HG03520 (cell line): ENCODE data around the gene UBE3C.
"Not testable (repeated sequence)": the region's sequence is repeated elsewhere in the genome, so short reads cannot be mapped to it uniquely, and the experiment has no call there.

Experiments used
- ATAC-seq: cut with Tn5 transposase; IDR thresholded peaks from one replicate; pipeline ENCODE4 v1.9.1; 2021; ENCODE audit warnings: mild to moderate bottlenecking, moderate library complexity; ENCODE audit not compliant: unreplicated experiment

UBE3C gene

DNA sequence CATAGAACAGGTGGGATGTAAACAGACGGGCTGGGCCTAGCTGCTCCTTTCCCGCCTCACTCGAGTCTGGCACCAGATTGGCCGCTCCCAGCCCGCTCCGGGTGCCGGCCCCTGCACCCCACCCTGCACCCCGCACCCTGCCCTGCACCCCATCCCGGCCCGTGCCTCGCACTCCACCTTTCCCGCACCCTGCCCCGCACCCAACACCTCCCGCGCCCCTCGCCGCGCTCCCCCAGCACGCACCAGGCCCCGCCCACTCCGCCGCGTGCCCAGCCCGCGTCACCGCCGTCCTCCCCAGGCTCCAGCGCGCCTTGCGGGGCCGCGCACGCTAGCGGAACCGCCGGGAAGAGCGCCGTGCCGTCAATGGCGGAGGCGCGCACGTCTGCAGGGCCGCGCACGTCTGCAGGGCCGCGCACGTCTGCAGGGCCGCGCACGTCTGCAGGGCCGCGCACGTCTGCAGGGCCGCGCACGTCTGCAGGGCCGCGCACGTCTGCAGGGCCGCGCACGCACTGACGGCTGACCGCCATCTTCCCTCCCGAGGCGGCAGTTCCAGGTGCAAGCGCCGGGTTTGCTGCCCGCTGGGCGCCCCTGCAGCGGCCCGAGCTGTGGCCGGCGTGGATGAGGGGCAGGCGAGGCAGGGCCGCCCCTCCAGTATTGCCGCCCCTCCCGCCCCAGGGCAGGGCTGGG, at the start of gene UBE3C:
TSS of gene UBE3C (plus strand) at position 503 of the 687 bp plus-strand sequence. CDS start 347 bp downstream, outside the sequence.
- peak; percentile 74 for ATAC-seq

DNA sequence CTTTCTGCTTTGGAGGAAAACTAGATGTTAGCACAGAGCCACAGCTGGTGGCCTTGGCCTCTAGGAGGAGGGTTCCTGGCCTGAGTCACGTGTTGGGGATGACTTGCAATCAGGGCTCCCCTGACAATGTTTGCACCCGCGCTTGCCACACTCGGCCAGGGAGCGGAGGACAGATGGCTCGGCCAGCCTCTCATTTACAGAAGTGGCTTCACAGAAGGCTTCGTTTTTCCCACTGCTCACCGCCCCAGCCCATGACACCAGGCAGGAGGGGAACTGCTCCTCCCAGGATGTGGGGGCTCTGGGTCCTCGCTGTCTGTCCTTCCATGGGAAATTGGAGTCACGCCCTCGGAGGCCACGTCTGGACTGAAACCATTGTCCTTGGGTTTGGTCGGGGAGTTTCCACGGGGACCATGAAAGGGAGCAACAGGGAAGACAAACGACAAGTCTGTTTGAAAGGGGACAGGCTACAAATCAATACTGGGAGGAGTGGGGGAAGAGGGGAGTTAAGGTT, 49.6 kb upstream of the UBE3C start:
- no peak for ATAC-seq

DNA sequence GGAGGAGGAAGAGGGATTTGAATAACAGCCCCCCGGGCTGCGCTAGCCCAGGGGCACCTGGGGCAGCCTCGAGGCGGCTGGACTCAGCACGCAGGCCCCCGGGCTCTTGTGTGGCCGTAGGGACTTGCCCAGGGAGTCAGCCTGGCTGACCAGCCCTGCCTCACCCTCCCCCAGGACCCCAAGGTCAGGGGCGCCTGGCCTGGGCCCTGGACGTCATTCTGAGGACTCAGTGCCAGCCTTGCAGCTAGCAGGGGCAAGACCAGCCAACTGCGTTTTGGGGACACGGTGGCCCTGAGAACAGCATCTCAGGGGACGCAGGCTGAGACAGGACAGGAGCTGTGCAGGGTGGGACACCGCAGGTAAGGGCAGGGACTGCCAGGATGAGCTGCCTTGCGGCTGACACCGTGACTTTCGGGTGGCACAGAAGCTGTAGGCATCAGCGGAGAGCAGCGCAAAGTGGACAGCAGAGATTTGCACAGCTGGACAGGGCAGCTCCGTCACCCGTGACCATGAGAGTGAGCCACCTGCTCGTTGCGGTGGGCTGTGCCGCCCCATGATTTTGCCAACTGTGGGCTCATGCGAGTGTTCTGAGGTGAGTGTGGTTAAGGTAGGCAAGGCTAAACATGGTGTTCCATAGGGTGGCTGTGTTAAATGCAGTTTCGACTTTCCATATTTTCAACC, 48.1 kb upstream of the UBE3C start:
- no peak for ATAC-seq

DNA sequence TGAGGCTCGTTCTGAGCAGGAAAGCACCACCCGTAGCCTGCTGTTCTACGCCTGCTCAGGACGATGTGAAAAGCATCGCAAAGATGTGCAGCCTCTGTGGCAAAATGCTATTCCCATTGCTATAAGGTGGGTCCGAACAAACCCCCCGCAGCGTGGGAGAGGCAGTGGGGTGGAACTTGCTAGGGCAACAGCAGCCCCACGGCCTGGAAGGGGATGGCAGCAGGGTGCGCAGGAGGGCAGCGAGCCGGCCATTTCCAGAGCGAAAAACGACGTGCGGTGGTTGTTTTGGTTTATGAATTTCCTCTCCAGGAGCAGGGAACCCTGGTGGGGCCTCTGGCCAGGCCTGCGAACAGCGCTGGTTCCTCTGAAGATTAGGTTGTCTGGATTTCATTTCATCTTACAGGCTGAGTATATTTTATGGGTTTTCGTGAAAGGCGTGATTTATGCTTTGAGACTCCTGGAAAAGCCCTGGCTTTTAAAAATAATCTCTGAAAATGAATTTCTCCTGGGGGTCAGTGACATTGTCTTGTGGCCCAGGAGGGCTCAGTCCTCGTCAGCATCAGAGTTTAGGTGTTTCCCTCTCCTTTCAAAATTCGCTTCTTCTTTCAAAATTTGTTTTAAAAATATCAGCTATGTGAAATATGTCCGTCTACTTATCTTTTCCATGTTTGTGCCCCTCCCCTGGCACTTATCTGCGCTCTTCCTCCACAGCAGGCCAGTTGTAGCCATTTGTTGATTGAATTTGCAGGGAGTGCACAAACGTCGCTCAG, 42.3 kb upstream of the UBE3C start:
- no peak for ATAC-seq

DNA sequence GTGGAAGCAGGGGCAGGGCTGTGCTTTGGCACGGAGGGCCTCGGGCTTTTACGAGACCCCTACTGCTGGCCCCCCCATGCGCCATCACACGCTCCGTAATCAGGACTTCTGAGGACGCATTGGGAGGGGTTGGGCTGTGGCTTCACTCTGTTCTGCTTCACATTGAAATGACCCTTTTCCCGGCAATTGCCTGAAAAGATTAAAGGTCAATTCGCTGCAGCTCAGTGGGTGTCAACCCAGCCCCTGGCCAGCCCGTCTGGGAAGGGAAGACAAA, 41.7 kb upstream of the UBE3C start:
- no peak for ATAC-seq

DNA sequence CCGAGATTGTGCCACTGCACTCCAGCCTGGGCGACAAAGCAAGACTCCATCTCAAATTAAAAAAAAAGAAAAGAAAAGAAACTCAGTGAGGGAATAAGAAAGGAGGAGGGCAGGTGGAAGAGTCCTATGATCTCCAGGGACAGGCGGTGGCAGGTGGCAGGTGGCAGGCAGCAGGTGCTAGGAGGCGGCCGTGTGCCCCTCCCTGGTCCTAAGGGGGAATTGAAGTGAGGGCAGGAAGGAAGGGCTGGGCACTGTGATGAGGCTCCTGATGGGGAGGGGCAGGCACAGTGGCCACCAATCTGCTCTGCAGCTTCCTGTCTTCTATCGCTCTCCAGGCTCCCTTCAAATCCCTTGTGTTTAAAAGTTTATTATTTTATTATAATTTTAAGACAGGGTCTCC, 41.2 kb upstream of the UBE3C start:
- no peak for ATAC-seq

DNA sequence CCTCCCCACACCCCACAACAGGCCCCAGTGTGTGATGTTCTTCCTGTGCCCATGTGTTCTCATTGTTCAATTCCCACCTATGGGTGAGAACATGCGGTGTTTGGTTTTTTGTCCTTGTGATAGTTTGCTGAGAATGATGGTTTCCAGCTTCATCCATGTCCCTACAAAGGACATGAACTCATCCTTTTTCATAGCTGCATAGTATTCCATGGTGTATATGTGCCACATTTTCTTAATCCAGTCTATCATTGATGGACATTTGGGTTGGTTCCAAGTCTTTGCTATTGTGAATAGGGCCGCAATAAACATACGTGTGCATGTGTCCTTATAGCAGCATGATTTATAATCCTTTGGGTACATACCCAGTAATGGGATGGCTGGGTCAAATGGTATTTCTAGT, 38.7 kb upstream of the UBE3C start:
- not testable (repeated sequence) for ATAC-seq

DNA sequence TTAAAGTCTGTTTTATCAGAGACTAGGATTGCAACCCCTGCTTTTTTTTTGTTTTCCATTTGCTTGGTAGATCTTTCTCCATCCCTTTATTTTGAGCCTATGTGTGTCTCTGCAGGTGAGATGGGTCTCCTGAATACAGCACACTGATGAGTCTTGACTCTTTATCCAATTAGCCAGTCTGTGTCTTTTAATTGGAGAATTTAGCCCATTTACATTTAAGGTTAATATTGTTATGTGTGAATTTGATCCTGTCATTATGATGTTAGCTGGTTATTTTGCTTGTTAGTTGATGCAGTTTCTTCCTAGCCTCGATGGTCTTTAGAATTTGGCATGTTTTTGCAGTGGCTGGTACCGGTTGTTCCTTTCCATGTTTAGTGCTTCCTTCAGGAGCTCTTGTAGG, 35.1 kb upstream of the UBE3C start:
- not testable (repeated sequence) for ATAC-seq

DNA sequence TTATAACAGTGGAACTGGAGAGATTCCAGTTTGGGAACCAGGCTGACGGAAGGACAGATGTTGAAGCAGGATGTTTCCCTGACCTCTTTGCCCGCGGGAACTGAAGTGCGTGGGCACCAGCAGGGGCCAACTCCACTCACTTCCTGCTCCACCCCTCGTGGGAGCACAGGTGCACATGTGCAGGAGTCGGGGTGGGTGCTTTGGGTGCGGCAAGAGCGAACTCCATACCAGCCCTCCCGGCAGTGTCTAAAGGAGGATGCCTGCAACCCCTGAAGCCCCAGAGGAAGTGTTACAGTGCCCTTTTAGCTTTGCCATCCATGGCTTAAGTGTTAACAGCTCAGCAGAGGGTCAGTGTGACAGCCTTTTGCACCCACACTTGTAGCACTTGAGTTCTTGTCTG, 27.4 kb upstream of the UBE3C start:
- no peak for ATAC-seq

DNA sequence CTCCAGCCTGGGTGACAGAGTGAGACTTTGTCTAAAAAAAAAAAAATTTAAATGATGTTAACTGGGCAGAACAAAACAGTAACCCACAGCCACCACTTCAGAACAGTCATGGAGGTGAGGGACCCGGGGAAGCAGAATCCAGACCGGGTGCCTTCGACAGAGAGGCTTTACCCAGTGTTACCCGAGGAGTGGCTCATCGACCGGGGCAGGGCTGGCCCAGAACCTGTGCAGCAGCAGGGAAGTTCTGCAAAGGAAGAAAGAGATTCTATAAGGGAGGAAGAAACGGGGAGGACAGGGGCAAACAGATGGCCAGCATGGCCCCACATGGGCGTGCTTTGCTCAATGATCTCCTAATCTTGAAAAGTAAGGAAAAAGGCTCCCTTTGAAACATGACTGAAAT, 26.0 kb upstream of the UBE3C start:
- ATAC-seq, result no peak

DNA sequence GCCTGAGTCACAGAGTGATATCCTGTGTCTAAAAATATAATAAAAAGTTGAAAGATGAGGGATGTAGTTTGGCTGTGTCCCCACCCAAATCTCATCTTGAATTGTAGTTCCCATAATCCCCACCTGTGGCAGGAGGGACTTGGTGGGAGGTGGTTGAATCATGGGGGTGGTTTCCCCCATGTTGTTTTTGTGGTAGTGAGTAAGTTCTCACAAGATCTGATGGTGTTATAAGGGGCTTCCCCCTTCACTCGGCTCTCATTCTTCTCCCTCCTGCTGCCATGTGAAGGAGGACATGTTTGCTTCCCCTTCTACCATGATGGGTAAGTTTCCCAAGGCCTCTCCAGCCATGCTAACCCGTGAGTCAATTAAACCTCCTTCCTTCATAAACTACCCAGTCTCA, 25.1 kb upstream of the UBE3C start:
- ATAC-seq, result no peak

DNA sequence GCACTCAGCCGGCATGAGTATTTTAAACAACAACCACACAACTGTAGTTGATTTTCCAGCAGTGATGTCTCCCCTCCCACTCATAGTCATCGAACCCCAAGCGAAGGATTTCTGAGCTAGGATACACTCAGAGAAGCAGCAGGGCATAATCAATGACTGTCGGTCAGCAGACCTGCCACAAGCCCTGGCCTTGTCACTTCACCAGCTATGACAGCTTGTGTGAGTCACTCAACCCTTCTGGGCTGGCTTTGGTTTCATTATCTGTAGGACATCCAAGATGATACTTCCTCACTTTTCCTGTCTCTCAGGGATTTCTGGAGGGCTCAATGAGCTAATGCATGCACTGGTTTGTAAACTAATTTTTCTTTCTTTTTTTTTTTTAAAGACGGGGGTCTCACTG, 22.0 kb upstream of the UBE3C start:
- no peak for ATAC-seq

DNA sequence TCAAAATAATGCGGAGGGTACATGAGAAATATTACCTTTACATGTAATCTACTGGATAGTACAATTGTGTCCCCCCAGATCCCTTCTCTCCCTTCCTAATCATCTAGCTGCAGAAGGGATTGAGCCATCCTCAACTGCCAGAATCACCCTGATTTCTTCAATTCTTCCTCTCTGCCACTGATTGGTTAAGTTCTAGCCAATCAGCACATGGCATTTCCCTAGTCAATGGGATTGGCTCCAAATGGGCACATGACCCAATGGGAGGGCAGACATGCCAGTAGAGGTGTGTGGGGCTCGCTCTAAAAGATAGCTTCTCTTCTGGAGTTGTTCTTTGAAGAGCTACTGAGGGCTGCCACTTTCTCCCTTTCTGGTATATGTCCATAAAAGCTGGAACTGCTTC, 20.9 kb upstream of the UBE3C start:
- no peak for ATAC-seq

DNA sequence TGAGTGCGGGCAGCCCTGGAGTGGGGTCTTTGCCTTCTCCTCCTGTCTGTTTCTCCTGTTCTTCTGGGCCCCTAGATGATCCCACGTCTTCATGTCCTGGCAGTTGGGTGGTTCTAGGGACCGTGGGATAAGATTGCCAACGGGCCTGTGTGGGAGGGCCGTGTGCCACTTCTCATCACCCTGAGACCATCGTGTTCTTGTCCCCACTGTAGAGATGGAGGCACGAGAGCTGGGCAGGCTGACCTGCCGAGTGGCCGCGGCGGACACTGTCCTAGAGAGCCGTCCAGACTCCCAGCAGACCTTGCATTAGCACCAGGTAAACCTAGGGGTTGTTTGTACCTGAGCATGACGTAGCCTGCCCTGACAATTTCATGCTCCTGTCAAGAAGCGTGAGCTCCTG, 18.5 kb upstream of the UBE3C start:
- no peak for ATAC-seq

DNA sequence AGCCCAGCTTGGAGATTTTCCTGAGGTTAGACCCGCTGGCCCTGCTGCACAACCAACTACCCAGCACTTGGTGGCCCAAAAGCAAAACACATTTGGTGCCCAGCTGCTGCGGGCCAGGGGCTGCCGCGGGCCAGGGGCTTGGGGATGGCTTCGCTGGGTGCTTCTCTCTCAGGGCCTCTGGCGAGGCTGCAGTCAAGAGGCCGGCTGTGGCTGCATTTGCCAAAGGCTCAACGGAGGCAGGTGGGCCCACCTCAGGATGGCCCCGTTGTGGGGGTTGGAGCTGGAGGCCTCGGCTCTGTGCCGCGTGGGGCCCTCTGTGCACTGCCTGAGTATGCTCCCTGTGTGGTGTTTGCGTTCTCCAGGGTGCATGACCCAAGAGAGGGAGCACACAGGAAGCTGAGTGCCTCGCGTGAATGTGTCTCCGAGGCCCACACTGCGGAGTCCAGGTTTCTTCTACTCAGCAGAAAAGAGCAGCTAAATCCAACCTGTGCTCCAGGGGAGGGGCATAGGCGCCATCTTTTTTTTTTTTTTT, 17.5 kb upstream of the UBE3C start:
- ATAC-seq, result no peak

DNA sequence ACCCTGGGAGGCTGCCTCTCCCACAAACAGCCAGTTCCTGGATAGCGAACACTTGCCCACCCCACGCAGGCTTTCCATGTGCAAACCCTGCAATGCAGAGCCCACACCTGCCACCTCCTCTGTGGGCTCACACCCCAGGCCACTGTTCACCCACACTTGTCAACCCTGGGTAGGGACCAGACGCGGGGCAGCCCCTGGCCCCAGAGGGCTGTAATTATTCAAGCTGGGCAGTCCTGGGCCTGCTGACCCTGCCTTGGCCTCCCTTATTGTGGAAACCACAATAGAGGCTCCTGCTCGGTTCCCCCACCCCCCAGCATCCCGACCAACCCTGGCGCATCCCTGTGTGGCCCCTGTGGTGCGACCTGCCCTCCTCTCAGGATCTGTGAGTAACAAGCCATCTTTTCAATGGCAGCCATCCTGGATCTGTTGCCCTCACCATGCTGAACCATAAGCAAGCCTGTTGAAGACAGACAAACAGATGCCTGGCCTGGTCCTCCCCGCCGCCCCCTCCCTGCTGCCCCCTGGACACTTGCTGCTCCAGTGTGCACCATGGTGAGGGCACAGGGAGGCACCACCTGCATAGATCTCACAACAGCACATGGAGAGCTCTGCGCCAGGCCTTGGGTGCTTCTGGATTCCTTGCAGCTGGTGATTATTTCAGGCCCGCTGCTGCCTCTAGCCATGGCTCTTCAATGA, 15.8 kb upstream of the UBE3C start:
- ATAC-seq, result no peak

DNA sequence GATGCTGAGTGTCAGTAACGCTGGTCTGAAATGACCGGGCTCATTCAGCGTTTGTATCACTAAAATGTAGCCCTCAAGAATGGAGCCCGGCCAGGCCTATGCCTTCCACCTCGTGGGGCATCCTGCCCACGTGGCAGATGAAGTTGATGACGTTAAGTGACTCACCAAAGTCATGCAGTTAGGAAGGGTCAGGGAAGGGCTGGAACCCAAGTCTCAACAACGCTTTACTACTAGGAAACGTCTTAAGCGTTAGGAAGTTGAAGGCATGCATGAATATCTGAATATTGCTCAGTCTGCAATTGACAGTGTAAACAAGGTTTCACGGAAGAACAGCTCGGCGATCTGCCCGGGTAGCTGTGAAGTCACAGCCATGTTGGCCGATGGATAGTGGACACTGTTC, 14.0 kb upstream of the UBE3C start:
- no peak for ATAC-seq

DNA sequence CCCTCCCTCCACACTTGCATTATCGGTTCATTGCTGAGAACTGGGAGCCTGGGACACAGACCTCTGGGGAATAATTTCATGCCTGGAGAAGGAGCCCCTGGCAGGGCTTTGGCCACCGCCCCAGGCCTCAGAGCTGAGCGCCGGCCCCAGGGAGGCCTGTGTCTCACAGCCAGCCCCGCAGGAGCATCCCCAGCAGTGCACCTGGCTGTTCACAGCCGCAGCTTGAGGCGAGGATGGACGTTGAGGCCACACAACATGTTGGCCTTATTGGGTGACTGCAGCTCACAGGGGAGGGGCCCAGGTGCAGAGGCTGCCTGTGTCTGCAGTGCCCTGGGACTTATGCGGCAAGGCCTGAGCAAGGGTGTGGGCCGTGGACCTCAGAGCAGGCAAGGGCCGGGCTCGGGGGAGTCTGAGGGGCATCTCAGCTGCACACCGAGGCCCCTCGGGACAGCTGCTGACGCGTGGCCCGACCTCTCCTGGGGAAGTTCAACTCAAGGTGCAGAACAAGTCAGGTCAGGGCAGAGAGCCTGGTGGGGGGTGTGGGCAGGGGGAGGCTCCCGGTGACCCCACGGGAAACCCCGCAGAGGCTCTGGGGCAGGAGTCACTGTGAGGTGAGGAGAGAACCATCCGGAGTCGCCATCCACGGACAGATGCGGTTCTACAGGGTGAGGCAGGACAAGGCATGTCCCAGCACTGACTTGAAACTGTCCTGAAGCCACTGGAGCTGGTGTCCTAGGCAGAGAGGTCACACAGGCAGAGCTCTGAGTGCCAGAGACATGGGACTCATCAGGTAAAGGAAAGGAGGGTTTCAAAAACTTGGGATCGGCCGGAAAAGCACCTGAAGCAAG, 13.1 kb upstream of the UBE3C start:
- no peak for ATAC-seq

DNA sequence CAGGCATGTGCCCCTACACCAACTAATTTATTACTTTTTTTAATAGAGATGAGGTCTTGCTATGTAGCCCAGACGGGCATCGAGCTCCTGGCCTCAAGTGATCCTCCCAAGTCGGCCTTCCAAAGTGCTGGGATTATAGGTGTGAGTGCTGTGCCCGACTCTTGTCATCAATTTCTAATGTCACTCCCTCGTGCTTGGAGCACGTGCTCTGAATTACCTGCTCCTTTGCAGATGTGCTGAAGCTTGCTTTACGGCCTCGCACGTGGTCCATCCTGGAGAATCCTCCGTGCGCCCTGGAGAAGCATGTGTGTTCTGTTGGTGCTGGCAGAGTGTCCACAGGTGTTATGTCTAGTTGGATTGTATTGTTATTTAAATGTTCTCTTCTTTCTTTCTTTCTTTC, 11.8 kb upstream of the UBE3C start:
- ATAC-seq, result no peak

DNA sequence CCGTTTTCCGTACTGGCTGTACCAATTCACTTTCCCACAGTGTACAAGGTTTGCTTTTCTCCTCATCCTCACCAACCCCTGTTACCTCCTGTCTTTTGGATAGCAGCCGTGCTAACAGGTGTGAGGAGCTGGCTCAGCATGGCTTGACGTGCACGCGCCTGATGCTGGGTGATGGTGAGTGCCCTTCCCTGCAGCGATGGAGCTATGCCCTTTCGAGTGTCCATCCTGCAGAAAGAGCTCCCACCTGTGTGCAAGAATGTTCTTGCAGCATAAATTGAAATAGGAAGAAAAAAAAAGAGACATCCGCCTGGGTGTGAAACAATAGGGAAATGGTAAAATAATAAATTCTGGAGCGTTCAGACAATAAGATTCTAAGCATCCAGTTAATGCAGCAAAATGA, 9.5 kb upstream of the UBE3C start:
- ATAC-seq, result no peak
